GM21576 (cell line): ENCODE results near the gene SLC12A1.

Experiments used
- ATAC-seq: cut with Tn5 transposase; IDR thresholded peaks from one replicate; pipeline ENCODE4 v1.9.1; 2021; ENCODE audit warnings: mild to moderate bottlenecking, moderate library complexity; ENCODE audit not compliant: unreplicated experiment

Gene SLC12A1

GRCh38 chr15:48242015-48242414 lies 35.9 kb downstream of the SLC12A1 start:
- no peak for ATAC-seq

- no peak for ATAC-seq
Measured at GRCh38 chr15:48242535-48242934, 36.4 kb downstream of the SLC12A1 start.

GRCh38 chr15:48244921-48245320 lies 38.8 kb downstream of the SLC12A1 start:
- ATAC-seq = no peak

- ATAC-seq = no peak
Measured at GRCh38 chr15:48248414-48248813, 42.3 kb downstream of the SLC12A1 start.

DNA sequence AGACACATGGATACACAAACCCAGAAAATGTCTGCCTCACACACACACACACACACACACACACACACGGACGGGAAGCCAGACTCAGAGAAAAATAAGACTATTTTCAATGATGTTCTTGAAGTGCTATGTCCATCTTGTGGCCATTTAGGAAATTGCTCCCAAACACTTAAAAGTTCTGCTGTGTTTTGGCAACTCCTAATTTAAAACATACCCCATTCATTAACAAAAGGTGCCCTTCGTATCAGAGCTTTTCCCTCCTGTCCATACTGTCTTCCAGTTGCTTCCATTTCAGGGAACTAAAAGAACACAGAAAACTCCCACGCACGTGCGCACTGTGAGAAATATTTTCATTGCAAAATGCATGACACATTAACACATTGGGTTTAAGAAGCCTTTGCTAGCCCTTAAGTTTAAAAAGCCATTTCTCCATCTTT lies 44.6 kb downstream of the SLC12A1 start:
- no peak for ATAC-seq

DNA sequence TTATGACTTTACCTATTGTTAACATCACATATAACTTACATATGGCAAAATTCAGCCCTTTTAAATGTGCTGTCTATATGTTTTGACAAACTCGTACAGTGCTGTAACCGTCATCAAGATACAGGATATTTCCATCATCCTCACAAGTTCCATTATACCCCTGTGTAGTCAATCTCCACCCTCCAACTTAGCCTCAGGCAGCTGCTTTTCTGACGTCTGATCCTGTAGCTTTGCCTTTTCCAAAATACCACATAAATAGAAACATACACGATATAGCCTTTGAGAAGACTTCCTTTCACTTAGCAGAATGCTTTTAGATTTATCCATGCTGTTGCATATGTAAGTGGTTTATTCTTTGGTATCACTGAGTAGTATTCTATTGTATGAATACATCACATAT lies 47.1 kb downstream of the SLC12A1 start:
- ATAC-seq = no peak

GRCh38 chr15:48265135-48265534 lies 59.0 kb downstream of the SLC12A1 start:
- no peak for ATAC-seq

DNA sequence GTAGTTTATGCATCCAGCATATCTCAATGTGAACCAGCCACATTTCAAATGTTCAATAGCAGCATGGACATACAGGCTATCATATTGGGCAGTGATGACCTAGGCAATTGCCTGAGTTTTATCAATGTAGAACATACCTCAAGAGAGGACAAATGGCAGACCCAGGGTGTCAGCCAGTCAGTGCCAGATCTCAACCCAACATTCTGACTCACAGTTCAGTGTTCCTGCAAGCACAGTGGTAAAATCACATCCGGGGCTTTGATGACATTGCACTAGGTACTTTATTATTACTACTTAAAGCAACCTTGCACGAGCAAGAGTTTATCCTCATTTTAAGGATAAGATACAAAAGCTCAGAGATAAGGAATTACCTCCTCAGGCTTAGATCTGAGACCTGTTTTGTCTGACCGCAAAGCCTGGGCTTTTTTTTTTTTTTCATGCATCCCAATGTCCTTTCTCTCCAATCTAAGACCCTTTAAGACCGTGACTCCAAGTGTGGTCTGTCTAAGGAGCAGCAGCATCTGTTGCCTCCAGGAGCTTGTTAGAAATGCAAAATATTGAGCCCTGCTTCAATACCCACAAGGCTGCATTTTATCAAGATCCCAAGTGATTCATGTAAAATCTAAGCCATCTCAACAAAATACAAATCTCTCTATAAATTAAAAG lies 60.1 kb downstream of the SLC12A1 start:
- no peak for ATAC-seq

DNA sequence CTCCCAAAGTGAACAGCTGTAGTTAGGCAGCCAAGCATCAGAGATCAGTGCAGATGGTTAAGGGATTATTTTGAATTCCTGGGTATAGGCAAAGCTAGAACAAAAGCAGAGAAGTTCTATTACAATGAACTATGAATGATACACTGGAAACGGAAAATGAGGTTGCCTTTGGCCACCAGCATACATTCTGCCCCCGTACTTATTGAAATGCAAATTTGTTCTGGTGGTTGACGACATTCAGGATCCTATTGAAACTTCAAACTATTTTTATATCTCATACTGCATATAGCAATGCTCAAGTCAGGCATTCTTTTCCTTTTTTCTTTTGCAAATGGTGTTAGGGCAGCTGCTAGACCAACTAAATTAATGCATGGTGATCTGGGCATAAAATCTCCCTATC lies 61.7 kb downstream of the SLC12A1 start:
- ATAC-seq = no peak

DNA sequence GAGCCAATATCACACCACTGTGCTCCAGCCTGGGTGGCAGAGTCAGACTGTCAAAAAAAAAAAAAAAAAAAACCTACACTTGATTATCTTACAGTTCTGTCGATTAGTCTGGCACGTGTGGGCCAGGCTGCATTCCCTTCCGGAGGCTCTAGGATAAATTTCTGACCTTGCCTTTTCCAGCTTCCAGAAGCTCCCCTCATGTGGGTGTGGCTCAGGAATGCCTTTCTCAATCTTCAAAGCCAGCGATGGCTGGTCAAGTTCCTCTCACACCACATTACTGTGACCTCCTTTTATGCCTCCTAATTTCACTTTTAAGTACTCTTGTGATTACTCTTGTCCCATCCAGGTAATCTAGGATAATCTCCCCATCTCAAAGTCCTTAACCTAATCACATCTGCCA lies 66.9 kb downstream of the SLC12A1 start:
- no peak for ATAC-seq

DNA sequence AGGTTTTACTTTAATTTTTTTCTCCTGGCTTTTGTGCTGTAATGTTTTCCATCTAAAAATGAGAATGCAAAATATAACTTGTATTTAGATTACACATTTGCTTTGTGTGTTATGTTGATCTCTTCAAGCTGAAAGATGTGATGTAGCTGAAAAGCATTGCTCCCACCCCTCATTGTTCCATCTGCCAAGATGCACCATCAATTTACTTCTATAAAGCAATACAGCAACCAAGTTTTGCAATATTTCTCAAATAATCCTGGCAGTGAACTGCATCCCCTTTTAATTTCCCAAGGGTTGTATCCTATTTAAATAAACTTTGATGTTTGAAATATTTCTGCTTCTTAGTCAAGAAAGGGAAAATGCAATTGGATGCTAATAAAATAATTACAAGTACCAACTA lies 72.6 kb downstream of the SLC12A1 start:
- no peak for ATAC-seq

DNA sequence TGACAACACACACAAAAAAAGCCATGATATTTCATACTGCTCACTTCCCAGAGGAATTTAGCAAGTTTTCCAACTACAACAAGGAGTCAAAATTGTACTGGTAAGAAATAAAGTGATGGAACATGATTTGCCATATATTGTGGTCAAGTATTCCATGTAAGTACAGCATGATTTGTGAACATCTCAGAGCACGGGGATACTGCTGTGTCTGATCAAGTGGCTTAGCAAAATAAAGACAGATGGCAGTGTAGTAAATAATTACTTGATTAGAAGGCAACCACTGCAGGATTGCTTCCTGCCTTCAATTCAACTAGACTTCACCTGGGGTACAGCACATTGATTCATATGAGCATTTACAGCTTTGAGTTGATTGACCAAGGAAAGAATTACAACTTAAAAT lies 73.5 kb downstream of the SLC12A1 start:
- no peak for ATAC-seq

GRCh38 chr15:48281674-48282073 lies 75.6 kb downstream of the SLC12A1 start:
- no peak for ATAC-seq

DNA sequence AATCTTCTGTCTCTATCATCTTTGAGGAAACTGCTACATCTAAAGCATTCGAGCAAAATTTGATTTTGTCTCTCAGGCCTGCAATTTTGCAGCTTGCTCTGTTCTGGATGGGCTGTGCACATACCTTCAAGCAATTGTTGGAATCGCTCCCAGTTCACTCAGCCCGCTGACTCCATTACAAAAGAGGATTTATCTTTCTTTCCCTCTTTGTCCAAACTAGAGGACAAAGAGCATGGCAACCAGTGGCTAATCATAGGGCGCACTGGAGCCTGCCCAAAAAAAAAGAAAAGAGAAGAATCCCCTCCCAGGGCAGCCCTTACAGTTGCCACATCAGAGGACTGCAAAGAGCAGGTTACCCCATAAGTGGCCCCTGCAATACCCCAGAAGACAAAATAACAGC lies 76.1 kb downstream of the SLC12A1 start:
- no peak for ATAC-seq

DNA sequence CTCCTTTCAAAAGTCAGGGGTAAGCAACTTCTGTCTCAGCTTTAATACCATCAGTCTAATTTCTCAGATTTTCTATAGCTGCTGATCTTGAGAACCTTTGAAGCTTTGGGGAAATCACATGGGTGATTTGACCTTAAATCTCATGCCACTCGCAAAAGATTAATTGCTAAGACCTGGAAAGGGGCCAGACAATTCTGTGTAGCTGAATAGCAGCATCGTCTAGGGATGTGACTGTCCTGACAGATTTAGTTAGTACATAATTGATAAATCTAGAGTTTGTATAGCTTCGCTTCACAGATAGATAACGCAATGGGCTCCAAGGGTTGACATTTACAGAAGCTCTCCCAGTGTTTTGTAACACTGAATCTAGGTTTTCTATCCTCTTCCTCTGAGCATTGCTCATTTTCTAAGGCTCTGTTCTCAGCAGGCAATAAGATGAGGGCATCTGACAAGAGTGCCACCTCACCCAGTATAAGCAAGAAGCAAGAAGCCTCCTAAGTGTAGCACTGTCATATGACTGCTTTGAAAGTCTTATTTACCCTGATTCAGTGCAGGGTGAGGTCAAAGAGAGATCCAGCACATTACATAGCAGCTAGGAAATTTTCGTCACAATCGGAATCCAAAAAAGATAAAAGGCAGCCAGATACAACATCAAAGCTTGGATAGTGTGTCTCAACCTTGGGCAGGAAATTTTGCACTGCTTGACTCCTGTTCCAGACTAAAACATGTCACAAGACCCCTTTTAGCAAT lies 77.5 kb downstream of the SLC12A1 start:
- no peak for ATAC-seq

DNA sequence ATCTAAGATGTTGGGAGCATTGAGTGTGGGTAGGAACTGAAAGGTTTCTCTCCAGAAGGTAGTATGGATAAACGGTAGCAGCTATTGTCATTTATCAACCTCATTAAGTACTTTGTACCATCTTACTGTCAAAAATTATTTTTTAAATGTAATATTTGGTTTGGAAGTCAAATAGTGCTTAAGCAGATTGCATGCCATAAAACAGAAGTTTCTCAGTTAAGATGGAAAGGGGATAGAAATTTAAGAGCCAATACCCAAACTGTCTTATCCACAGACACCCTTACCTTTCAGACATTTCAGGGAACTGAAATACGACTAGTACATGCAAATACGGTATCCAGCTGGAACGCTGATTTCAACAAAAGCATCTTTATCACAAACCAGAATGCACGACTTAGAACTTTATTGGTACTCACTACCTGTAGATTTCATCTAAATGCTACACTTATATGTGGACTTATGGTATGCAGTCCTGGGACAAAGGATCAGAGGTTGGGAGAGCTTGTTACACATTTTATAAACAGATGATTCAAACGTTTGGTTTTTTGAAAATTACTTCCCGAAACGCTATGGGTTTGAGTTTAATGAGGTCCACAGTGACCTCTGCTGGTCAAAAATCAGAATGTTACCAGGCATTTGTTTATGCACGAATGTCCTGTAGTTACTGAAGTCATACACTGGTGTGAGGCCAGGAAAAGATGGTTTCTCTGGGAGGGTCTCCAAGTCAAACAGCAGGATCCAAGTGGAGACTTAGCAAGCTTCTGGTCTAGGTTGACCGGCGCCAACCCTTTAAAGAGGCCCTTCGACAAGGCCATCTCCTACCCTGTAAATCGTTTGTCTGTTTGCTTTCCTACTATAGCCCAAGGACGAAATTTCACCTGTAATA lies 79.5 kb downstream of the SLC12A1 start:
- ATAC-seq = no peak

DNA sequence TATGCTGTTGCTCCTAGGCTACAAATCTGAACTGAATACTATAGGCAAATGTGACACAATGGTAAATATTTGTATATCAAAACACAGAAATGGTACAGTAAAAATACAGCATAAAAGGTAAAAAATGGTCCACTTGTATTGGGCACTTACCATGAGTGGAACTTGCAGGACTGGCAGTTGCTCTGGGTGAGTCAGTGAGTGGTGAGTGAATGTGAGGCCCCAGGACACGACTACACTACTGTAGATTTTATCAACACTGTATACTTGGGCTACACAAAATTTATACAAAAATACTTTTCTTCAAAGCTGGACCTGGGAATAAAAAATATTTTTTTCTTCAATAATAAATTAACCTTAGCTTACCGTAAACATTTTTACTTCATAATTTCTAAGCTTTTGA lies 83.5 kb downstream of the SLC12A1 start:
- no peak for ATAC-seq

DNA sequence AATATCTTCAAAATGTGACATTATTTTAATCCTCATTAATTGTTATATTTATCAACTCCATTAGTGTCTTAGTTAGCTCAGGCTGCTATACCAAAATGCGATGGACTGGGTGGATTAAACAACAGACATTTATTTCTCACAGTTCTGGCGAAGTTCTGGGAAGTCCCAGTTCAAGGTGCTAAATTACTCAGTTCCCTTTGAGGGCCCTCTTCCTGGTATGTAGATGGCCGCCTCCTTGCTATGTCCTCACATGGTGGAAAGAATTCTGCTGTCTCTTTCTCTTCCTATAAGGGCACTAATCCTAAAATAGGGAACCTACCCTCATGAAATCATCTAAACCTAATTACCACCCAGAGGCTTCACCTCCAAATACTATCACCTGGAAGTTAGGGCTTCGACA lies 86.4 kb downstream of the SLC12A1 start:
- ATAC-seq = no peak

- no peak for ATAC-seq
Measured at GRCh38 chr15:48297668-48298067, 91.6 kb downstream of the SLC12A1 start.

DNA sequence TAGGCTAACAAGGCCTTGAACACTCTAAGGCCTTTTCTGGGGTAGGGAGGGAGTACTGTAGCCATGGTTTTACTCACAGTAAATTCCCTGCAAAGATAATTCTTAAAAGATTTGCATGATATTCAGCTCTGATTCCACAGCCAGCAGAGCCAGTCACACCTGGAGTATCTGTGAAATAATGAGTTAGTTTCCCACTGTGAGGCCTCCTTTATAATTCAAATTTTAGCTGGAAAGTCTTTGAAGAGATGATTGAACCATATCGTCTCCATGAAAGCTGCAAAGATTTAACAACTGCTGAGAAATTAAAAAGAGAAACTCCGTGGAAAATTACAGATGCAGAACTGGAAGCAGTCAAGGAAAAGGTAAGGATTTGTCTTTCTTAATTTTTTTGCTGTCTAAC lies 92.8 kb downstream of the SLC12A1 start:
- no peak for ATAC-seq

- no peak for ATAC-seq
Measured at GRCh38 chr15:48300038-48300437, 93.9 kb downstream of the SLC12A1 start.

DNA sequence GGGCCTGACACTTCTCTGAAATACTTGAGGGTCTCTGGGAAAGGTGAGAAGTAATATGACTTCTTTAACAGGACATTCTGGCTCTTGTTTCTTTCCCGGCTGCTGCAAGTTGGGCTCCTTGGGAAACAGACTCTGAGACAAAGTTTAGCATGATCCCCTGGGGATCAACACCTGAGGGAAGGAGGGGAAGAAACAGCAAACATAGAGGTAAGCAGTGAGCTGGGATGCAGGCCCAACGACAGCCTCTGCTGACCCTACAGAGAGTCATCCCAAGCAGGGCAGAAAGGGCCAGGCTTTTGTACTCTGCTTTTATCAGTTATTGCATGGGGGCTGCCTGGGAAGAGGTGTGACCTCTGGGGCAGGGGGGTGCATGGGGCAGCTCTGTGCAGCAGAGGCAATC lies 98.3 kb downstream of the SLC12A1 start:
- ATAC-seq = no peak
